HG02763 (cell line): ENCODE measurements around the gene PRKCA.
"Not testable (repeated sequence)": the region's sequence is repeated elsewhere in the genome, so short reads cannot be mapped to it uniquely, and the experiment has no call there.

Source experiments
- ATAC-seq: cut with Tn5 transposase; IDR thresholded peaks from one replicate; pipeline ENCODE4 v1.9.1; 2021; ENCODE audit warnings: mild to moderate bottlenecking, moderate library complexity; ENCODE audit not compliant: unreplicated experiment

PRKCA gene

DNA sequence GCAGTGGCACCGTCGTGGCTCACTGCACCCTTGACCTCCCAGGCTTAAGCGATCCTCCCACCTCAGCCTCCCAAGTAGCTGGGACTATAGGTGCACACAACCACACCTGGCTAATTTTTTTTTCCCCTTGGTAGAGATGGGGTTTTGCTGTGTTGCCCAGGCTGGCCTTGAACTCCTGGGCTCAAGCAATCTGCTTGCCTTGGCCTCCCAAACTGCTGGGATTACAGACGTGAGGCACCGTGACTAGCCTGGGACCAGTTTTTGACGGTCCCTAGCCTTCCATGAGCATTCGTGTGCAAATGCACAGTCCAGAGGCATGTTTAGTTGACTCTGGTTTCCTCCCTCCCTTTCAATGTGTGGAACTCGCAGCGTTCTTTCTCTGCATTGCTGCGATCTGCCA lies 48.2 kb downstream of the PRKCA start:
- not testable (repeated sequence) for ATAC-seq

- ATAC-seq = no peak
Observed at GRCh38 chr17:66351033-66351432, 48.6 kb downstream of the PRKCA start.

DNA sequence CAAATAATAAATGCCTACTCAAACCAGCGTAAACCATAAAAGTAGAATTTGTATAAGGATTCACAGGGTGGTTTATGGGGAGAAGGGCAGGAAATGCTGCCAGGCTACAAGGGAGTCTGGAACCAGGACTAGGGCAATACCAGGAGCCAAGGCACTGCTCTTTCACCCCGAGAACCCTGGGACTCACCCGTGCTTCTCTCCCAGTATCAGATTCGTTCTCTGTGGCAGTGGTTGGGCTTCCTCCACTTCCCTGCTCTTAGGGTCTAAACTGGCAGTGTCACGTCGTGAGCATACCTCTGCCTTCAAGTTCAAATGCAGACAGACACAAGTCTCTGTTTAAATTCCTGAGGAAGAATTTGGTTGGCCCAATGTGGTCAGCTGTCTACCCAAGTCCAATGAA lies 49.3 kb downstream of the PRKCA start:
- ATAC-seq = no peak

DNA sequence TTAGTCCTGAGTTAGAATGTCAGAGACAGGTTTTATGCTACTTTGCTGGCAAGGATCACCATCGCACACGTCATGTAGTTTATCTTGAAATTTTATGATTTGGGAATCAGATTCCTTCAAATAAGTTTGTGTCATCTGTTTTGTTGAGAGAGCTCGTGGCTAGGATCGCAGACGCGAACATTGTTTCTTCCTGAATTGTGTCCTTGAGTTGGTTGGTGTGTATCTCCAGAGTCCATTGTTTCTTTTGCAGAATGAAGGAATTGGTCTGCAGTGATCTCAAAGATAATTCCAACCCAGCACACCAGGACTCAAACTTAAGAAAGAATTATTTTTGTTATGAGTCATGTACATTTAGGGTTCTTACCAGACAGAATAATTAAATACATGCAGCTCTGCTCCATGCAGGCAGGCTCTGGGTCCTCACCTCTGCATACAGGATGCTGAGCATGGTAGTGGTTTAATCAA lies 51.6 kb downstream of the PRKCA start:
- ATAC-seq = no peak

- no peak for ATAC-seq
Observed at GRCh38 chr17:66354472-66354871, 52.1 kb downstream of the PRKCA start.

GRCh38 chr17:66354981-66355380 lies 52.6 kb downstream of the PRKCA start:
- no peak for ATAC-seq

GRCh38 chr17:66355510-66355909 lies 53.1 kb downstream of the PRKCA start:
- ATAC-seq = no peak

DNA sequence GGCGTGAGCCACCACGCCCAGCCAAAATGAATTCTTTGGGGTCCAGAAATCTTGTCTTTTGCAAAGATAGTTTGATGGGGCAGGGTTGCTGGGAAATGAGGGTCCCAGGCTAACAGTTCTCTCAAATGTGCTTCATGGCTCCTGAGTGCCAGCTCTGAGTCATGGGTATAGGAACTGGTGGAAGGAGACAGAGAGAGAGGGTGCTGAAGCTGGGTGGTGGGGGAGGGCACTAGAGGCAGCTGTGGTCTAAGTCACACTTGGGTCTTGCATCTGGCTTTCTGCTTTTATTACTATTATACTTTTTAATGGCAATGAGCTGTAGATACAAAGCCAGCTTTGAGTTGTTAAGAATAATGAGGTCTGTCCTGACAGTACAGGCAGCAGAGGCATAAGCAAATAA lies 54.6 kb downstream of the PRKCA start:
- ATAC-seq = no peak

DNA sequence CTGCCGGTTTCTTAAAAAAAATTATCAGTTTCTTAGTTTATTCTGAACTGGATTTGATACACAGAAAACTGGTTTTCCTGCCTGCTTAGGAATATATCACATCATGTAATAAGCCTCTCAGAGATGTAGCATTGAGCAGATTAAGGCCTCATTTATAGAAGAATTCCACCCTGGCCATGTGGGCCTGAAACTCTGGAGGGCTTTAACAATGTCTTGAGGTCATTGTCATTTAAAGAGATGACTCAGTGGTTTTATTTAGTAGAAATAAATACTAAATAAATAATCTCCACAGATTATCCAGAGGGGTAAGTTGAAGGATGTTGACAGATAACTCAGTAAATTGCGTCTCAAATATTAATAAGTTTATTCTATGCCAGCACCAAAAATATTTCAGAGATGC lies 56.9 kb downstream of the PRKCA start:
- ATAC-seq = no peak

GRCh38 chr17:66360961-66361565 lies 58.6 kb downstream of the PRKCA start:
- not testable (repeated sequence) for ATAC-seq

GRCh38 chr17:66364508-66364907 lies 62.1 kb downstream of the PRKCA start:
- ATAC-seq = no peak

- ATAC-seq = no peak
Observed at GRCh38 chr17:66364990-66365490, 62.6 kb downstream of the PRKCA start.

- no peak for ATAC-seq
Observed at GRCh38 chr17:66365903-66366302, 63.5 kb downstream of the PRKCA start.

- ATAC-seq = no peak
Observed at GRCh38 chr17:66367107-66367506, 64.7 kb downstream of the PRKCA start.

DNA sequence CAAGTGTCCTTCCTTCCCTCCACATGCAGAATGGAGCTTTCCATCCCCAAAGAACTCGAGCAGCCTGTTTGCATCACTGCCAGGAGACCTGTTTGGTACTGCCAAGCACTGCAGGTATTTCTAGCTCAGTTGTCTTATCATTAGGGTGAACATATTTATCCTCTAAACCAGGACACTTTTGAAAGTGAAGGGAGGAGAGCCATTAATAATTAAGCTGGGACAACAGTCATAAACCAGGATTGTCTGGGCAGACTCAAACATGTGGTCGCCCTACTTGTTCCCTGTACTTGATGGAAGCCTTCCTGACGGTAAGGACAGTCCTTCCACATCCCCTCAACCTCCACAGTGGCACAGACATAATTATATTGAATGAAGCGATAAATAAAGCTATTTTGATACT lies 67.4 kb downstream of the PRKCA start:
- ATAC-seq = no peak

GRCh38 chr17:66371561-66371960 lies 69.1 kb downstream of the PRKCA start:
- ATAC-seq = no peak

DNA sequence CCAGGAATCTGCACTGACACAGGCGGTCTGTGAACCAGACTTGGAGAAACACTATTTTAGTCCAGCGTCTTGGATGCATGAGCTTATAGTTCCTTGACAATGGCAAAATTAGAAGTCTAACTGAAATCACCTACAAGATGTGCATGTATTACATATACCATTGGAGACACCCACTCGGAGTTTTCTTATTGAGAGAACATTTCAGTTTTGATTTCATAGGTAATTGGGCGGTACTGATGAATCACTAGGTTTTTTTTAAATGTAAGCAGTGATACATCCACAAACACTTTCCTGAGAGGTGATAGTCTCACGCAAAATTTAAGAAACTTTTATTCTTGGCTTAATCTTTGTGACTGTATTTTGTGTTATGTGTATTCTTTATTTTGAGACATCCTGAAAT lies 69.8 kb downstream of the PRKCA start:
- ATAC-seq = no peak

DNA sequence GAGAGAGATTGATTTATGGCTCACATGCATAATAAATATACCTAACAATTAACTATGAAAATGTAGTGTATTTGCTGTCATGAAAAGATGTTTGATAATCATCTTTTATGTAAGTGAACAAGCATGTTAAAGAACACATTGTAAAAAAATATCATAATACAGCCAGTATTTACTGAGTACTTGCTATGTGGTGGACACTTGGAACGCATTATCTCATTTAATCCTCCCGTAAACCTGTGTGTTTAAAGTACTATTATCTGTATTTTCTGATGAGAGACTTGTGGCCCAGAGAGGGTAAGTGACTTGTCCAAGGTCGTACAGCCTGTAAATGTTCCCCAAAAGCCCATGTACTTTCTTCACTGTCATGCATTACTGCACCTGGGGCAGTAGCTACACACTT lies 70.7 kb downstream of the PRKCA start:
- ATAC-seq = no peak

DNA sequence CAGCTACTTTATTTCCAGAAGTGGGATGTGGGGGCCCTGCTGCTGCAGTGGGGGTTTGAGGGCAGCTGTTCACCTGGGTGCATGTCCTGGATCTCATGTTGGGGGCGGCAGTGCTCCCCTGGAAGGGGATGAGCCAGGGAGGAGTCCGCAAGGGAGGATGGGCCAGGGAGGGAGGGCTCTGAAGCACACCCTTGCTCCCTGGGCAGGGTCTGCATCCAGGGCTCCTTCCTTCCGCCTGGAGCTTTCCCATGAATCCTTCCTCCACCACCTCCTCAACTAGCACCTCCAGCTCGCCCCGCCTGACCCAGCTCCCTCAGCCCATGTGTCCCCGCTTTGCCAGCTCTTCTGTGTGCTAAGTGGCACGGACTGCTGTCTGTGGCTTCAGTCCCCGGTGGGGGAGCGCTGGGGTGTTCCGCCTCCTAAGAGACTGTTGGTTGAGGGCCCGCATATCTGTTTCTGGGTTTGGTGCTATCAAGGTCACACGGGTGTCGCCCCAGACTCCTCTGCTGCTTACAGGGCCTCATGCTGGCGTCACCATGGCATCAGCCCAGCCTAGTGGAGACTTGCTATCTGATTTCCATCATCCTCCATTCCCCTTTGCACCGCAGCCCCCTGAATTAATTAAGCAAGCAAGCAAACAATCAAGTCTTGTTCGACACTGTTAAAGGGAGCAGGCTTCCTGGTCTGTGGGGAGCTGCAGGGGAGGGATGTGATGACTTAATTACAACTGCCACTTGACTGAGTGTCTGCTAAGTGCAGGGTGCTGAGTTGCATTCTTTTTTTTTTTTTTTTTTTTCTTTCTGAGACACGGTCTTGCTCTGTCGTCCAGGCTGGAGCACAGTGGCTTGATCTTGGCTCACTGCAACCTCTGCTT lies 71.8 kb downstream of the PRKCA start:
- no peak for ATAC-seq

- ATAC-seq = no peak
Observed at GRCh38 chr17:66375121-66375520, 72.7 kb downstream of the PRKCA start.

DNA sequence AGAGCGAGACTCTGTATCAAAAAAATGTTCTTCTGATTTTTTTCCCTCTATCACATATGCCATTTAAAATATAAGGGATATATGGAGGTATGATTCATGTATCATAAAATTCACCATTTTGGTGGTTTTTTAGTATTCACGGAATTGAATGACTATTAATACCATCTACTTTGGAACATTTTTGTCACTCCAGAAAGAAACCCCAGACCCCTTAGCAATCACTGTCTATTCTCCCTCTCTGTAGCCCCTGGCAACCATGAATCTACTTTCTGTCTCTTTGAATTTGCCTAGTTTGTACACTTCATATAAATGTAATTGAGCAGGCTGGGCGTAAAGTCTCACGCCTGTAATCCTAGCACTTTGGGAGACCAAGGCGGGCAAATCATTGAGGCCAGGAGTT lies 75.9 kb downstream of the PRKCA start:
- ATAC-seq = no peak

DNA sequence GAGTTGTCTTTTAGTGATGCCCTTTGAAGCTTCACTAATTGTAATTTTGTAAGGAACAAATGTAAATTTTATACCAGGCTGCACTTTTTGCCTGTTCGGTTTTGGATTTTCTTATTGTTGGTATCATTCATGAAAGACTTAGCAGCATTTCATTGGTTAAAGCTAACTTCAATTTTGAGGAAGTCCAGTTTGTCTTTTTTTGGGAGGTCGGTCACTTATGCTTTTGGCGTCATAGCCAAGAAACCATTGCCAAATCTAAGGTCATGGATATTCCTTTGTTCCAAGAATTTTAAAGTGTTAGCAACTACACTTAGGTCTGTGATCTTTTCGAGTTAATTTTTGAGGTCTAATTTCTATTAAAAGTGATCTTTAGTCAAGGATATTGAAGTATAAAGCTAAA lies 77.1 kb downstream of the PRKCA start:
- no peak for ATAC-seq
